Right lobe of liver (tissue), 4 donors: ENCODE data around the gene MYL4.

ENCODE experiments used
- POLR2A ChIP-seq: fragments of 450-650 bp; IDR thresholded peaks from one replicate; pipeline ENCODE4 v1.6.1; 2017; ENCODE audit warnings: antibody characterized with exemption, mild to moderate bottlenecking
- TF ChIP-seq, protein P1 (sequence below), 4 donors: fragments of 200-600 bp in 3 of 4; fragments of 450-650 bp in 1 of 4; IDR thresholded peaks; one replicate each; pipeline versions ENCODE4 v1.5.1 to v1.8.0; 2016 to 2022; ENCODE audit warnings: antibody characterized with exemption in 4 of 4, mild to moderate bottlenecking in 2 of 4
- donor health status: DM: no; HTN: no; CAD: no.
- donor health status: DM: no; HTN: no; CAD: no.
- donor health status: DM: no; HTN: yes; CAD: no.

DNA sequence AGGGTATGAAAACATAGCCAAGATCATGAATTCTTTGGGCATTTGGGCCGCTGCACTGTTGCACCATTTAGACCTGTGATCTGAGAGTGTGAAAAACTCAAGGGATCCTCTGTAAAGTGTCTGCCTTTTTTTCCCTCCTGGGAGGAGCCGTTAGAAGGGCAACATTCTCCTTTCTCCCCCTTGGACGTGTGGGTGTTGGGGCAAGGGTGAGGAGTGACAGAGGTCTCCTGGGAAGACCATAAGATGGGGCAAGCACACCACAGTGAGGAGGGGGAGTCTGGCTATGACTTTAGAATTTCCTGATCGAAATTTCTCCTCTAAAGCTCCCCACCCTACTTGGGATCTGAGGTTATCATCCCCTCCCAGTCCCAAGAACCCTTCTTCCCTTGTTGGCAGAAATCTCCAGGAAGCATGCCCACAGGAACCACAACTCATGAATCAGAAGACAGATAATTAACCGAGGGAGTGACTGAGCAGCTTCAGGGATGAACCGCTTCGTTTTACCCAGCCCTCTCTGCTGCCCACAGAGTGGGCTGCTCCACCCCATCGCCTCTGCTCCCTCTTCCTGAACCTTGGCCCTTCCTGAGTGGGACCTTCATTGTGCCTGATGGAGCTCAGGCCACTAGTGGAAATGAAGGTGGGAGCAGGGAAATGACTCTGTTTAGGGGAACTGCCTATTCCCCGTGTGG, 48.6 kb downstream of the MYL4 start:
- TF ChIP-seq, protein P1, sequence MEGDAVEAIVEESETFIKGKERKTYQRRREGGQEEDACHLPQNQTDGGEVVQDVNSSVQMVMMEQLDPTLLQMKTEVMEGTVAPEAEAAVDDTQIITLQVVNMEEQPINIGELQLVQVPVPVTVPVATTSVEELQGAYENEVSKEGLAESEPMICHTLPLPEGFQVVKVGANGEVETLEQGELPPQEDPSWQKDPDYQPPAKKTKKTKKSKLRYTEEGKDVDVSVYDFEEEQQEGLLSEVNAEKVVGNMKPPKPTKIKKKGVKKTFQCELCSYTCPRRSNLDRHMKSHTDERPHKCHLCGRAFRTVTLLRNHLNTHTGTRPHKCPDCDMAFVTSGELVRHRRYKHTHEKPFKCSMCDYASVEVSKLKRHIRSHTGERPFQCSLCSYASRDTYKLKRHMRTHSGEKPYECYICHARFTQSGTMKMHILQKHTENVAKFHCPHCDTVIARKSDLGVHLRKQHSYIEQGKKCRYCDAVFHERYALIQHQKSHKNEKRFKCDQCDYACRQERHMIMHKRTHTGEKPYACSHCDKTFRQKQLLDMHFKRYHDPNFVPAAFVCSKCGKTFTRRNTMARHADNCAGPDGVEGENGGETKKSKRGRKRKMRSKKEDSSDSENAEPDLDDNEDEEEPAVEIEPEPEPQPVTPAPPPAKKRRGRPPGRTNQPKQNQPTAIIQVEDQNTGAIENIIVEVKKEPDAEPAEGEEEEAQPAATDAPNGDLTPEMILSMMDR (IDR thresholded peaks at IDR 0.05), result no peak
- no peak for TF ChIP-seq POLR2A
